Measurements from ENCODE around the gene DNAJB1.

DNAJB1 gene

GRCh38 chr19:14495672-14496028, 22.5 kb downstream of the DNAJB1 start:
- no peak for DNase-seq

- DNase-seq, result no peak
Measured at GRCh38 chr19:14494910-14495671, 23.1 kb downstream of the DNAJB1 start.

GRCh38 chr19:14494411-14494810, 23.8 kb downstream of the DNAJB1 start:
- no peak for DNase-seq

- DNase-seq, result no peak
Measured at GRCh38 chr19:14492756-14493337, 25.4 kb downstream of the DNAJB1 start.

GRCh38 chr19:14487370-14488125, 30.6 kb downstream of the DNAJB1 start:
- DNase-seq, result no peak

- DNase-seq, result no peak
Measured at GRCh38 chr19:14482172-14482941, 35.8 kb downstream of the DNAJB1 start.

GRCh38 chr19:14480700-14481079, 37.5 kb downstream of the DNAJB1 start:
- DNase-seq, result no peak

- peak; percentile 61 for DNase-seq
Measured at GRCh38 chr19:14479975-14480699, 38.1 kb downstream of the DNAJB1 start.

- DNase-seq, result no peak
Measured at GRCh38 chr19:14479309-14479974, 38.8 kb downstream of the DNAJB1 start.

- no peak for DNase-seq
Measured at GRCh38 chr19:14478113-14478545, 40.1 kb downstream of the DNAJB1 start.

GRCh38 chr19:14477418-14478112, 40.6 kb downstream of the DNAJB1 start:
- DNase-seq, result no peak

GRCh38 chr19:14476673-14477401, 41.4 kb downstream of the DNAJB1 start:
- DNase-seq, result peak; percentile 75

GRCh38 chr19:14476327-14476672, 41.9 kb downstream of the DNAJB1 start:
- DNase-seq, result no peak

GRCh38 chr19:14475251-14476073, 42.7 kb downstream of the DNAJB1 start, which contains the start of gene PTGER1:
TSS of gene PTGER1 (minus strand) at chr19:14475354. CDS start at chr19:14474320, 1,034 bp downstream.
- DNase-seq, result no peak

GRCh38 chr19:14474827-14475226, 43.4 kb downstream of the DNAJB1 start:
- no peak for DNase-seq

GRCh38 chr19:14473978-14474578, 44.1 kb downstream of the DNAJB1 start:
- DNase-seq, result no peak

GRCh38 chr19:14473073-14473977, 44.9 kb downstream of the DNAJB1 start:
- DNase-seq, result no peak

Measured in CD4-positive, alpha-beta T cell treated with Interleukin-15 for 1 hour (primary cell).